ENCODE results near the gene AGT. TPM values are rescaled to one million over a fixed set of nuclear protein-coding genes. Genes with fewer than 3 reads are reported as not detected.

AGT gene
- total RNA-seq, 6 donors from 2014 or later = 1.1 to 2.6 (median 1.7) TPM; not detected in 1

GRCh38 chr1:230686747-230687146, 27.2 kb downstream of the AGT start:
- no peak for DNase-seq
- TF ChIP-seq CTCF (IDR thresholded peaks at IDR 0.05) = no peak
- no peak for TF ChIP-seq POLR2AphosphoS5 (IDR thresholded peaks at IDR 0.05)
- TF ChIP-seq POLR2A (IDR thresholded peaks at IDR 0.05) = no peak
- H3K27ac ChIP-seq = no peak overlapping the region
- H3K27me3 ChIP-seq = no peaks in the 10 kb centered on the region
- no peak for ATAC-seq (ENCODE audit: low FRiP score in 2 of 2)
- H3K4me3 ChIP-seq = no peak overlapping the region
- 80 to 85% methylated on average over 5 of the region's 5 CpGs for WGBS, 2 donors
- peaks cover 0 to 6% (median 0%) of the 10 kb centered on the region in 4 donors for H3K4me1 ChIP-seq
- H3K9me3 ChIP-seq = no peaks in the 10 kb centered on the region
- H3K36me3 ChIP-seq = peaks cover 21 to 97% (median 70%) of the 10 kb centered on the region in 4 donors

- Histone ChIP-seq H3K36me3 (peaks cover 12 to 97% (median 62%) of the 10 kb centered on the region in 4 donors), H3K27ac (no peak overlapping the region), H3K4me3 (no peak overlapping the region), H3K27me3 (no peaks in the 10 kb centered on the region), H3K4me1 (peaks cover 0 to 11% (median 0%) of the 10 kb centered on the region in 4 donors), H3K9me3 (no peaks in the 10 kb centered on the region)
- ATAC-seq (ENCODE audit: low FRiP score in 2 of 2) = no peak
- 95 to 97% methylated on average over 5 of the region's 5 CpGs for WGBS, 2 donors
- DNase-seq = no peak
- TF ChIP-seq CTCF (IDR thresholded peaks at IDR 0.05) = no peak
- no peak for TF ChIP-seq EP300 (IDR thresholded peaks at IDR 0.05)
- no peak for TF ChIP-seq POLR2A (IDR thresholded peaks at IDR 0.05)
- no peak for TF ChIP-seq POLR2AphosphoS5 (IDR thresholded peaks at IDR 0.05)
These were observed 28.9 kb downstream of the AGT start for GRCh38 chr1:230684998-230685397.

DNA sequence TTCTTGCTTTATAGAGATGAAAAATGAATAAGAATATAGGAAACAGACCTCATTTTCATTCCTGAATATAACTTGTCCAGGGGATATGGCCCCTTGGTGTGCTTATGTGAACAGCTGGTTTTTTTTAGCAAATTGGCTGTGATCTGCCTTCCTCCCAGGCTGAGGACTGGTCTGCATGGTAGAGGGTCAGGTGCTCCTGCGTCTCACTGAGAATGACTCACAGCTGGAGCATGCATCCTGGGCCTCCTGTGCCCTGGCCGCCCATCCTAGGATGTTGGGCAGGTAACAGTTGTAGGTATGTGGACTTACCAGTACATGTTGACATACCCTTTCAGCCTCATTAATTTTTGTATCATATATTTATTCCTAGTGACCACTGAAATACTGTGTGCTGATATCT, 29.8 kb downstream of the AGT start:
- Histone ChIP-seq H3K27ac (no peak overlapping the region), H3K4me3 (no peak overlapping the region), H3K4me1 (peaks cover 0 to 11% (median 0%) of the 10 kb centered on the region in 4 donors), H3K27me3 (no peaks in the 10 kb centered on the region), H3K36me3 (peaks cover 12 to 97% (median 61%) of the 10 kb centered on the region in 4 donors), H3K9me3 (no peaks in the 10 kb centered on the region)
- TF ChIP-seq CTCF (IDR thresholded peaks at IDR 0.05) (no peak), POLR2AphosphoS5 (IDR thresholded peaks at IDR 0.05) (no peak), POLR2A (IDR thresholded peaks at IDR 0.05) (no peak), EP300 (IDR thresholded peaks at IDR 0.05) (no peak)
- no peak for DNase-seq
- WGBS, 2 donors = 86 to 95% methylated on average over 2 of the region's 2 CpGs
- no peak for ATAC-seq (ENCODE audit: low FRiP score in 2 of 2)

- Histone ChIP-seq H3K36me3 (peaks cover 12 to 97% (median 63%) of the 10 kb centered on the region in 4 donors), H3K9me3 (no peaks in the 10 kb centered on the region), H3K27me3 (no peaks in the 10 kb centered on the region), H3K27ac (no peak overlapping the region), H3K4me1 (peaks cover 0 to 11% (median 0%) of the 10 kb centered on the region in 4 donors), H3K4me3 (no peak overlapping the region)
- DNase-seq = no peak
- no peak for TF ChIP-seq POLR2A (IDR thresholded peaks at IDR 0.05)
- no peak for TF ChIP-seq CTCF (IDR thresholded peaks at IDR 0.05)
- TF ChIP-seq EP300 (IDR thresholded peaks at IDR 0.05) = no peak
- TF ChIP-seq POLR2AphosphoS5 (IDR thresholded peaks at IDR 0.05) = no peak
- no peak for ATAC-seq (ENCODE audit: low FRiP score in 2 of 2)
- WGBS, 2 donors = 79 to 88% methylated on average over 9 of the region's 9 CpGs
These were observed 30.9 kb downstream of the AGT start for GRCh38 chr1:230682882-230683610.

DNA sequence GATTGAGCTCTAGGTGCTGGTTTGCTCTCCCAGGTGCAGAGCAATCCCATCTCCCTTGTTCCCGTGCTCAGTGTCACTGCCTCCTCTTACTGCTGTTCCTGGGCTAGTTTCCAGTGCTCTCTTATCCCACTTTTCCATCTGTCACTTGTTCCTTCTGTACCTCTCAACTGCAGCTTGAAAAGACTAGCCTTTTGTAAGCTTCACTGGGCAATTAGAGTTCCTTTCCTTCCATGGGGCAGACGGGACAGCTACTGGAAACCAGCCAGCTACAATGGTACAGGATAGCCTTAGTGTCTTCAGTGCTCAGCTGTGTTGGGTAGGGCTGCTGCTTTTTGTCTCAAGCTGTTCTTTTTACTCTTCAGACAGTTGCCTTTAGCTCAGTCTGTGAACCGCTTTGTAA, 31.6 kb downstream of the AGT start:
- WGBS, 2 donors = 51 to 63% methylated on average over 3 of the region's 3 CpGs
- peaks cover 0 to 11% (median 0%) of the 10 kb centered on the region in 4 donors for H3K4me1 ChIP-seq
- DNase-seq (no peak), ATAC-seq (ENCODE audit: low FRiP score in 2 of 2) (no peak)
- H3K27ac ChIP-seq = no peak overlapping the region
- TF ChIP-seq POLR2A (IDR thresholded peaks at IDR 0.05) (no peak), POLR2AphosphoS5 (IDR thresholded peaks at IDR 0.05) (no peak), CTCF (IDR thresholded peaks at IDR 0.05) (no peak), EP300 (IDR thresholded peaks at IDR 0.05) (no peak)
- H3K36me3 ChIP-seq = peaks cover 12 to 94% (median 61%) of the 10 kb centered on the region in 4 donors
- H3K27me3 ChIP-seq = no peaks in the 10 kb centered on the region
- no peak overlapping the region for H3K4me3 ChIP-seq
- no peaks in the 10 kb centered on the region for H3K9me3 ChIP-seq
